HEK293 (cell line): ENCODE measurements around the gene RUNX1.

Source experiments
- CTCF ChIA-PET: fragments of 350-600 bp; formaldehyde crosslinking; extraction: SDS; loops from one replicate; lab custom pipeline; 2021; ENCODE audit warnings: antibody characterized with exemption; lab: Yijun Ruan, JAX
- POLR2A ChIA-PET: fragments of 300-600 bp; formaldehyde crosslinking; extraction: SDS; loops from one replicate; lab custom pipeline; 2020; ENCODE audit warnings: antibody characterized with exemption, inconsistent platforms; lab: Yijun Ruan, JAX
- H3K27ac ChIP-seq: fragments of 200-500 bp; sonication (Bioruptor generic); 2 replicates; pipeline ENCODE4 v1.5.1; 2014; ENCODE audit warnings: low read depth, low read length, control low read depth, inconsistent platforms; ENCODE audit errors: extremely low read depth
- H3K36me3 ChIP-seq, 2 experiments: fragments of 200-500 bp in 1 of 2; sonication (Bioruptor generic) in 1 of 2; 1 replicate in 1 of 2; 2 replicates in 1 of 2; pipeline ENCODE4 v1.5.1; 2014 to 2017; ENCODE audit warnings: inconsistent platforms in 2 of 2, low read length in 2 of 2; ENCODE audit not compliant: control insufficient read depth in 2 of 2, insufficient read depth in 1 of 2
- H3K4me1 ChIP-seq: fragments of 200-500 bp; sonication (Bioruptor generic); 2 replicates; pipeline ENCODE4 v1.5.1; 2014; ENCODE audit warnings: mild to moderate bottlenecking, low read length, inconsistent platforms; ENCODE audit not compliant: control insufficient read depth, insufficient read depth
- H3K4me3 ChIP-seq: 2 replicates; pipeline ENCODE4 v1.5.1; 2011; ENCODE audit warnings: low read depth, mild to moderate bottlenecking, control low read depth, low read length, moderate library complexity
- H3K9me3 ChIP-seq: fragments of 200-500 bp; sonication (Bioruptor generic); 2 replicates; pipeline ENCODE4 v1.5.1; 2014; ENCODE audit warnings: low read depth, low read length, inconsistent platforms; ENCODE audit not compliant: control insufficient read depth, insufficient read depth
- GLIS1 ChIP-seq: fragments of 450-650 bp; formaldehyde crosslinking; IDR thresholded peaks from 2 replicates; pipeline ENCODE4 v1.5.1; 2016; ENCODE audit warnings: missing biosample characterization, missing genetic modification characterization
- HOXD13 ChIP-seq: sonication (generic); formaldehyde crosslinking; IDR thresholded peaks from 2 replicates; pipeline ENCODE4 v1.8.0; 2022; ENCODE audit warnings: missing genetic modification reagents, borderline replicate concordance
- KLF16 ChIP-seq: fragments of 450-650 bp; formaldehyde crosslinking; IDR thresholded peaks from 2 replicates; pipeline ENCODE4 v1.5.1; 2017; ENCODE audit warnings: missing biosample characterization, missing genetic modification characterization
- KLF7 ChIP-seq: fragments of 450-650 bp; formaldehyde crosslinking; IDR thresholded peaks from 2 replicates; pipeline ENCODE4 v1.5.1; 2016; ENCODE audit warnings: missing biosample characterization, missing genetic modification characterization, borderline replicate concordance
- PATZ1 ChIP-seq: fragments of 450-650 bp; formaldehyde crosslinking; IDR thresholded peaks from 2 replicates; pipeline ENCODE4 v1.5.1; 2016; ENCODE audit warnings: missing biosample characterization, missing genetic modification characterization
- PRDM2 ChIP-seq: fragments of 450-650 bp; formaldehyde crosslinking; IDR thresholded peaks from 2 replicates; pipeline ENCODE4 v1.5.1; 2016; ENCODE audit warnings: missing biosample characterization, missing genetic modification characterization, borderline replicate concordance
- SCRT1 ChIP-seq: fragments of 450-650 bp; formaldehyde crosslinking; IDR thresholded peaks from 2 replicates; pipeline ENCODE4 v1.5.1; 2016; ENCODE audit warnings: missing biosample characterization, missing genetic modification characterization, borderline replicate concordance
- ZBTB44 ChIP-seq: fragments of 450-650 bp; IDR thresholded peaks from 2 replicates; pipeline ENCODE4 v1.5.1; 2018; ENCODE audit warnings: missing biosample characterization, mild to moderate bottlenecking, missing genetic modification characterization
- ZEB2 ChIP-seq: fragments of 450-650 bp; formaldehyde crosslinking; IDR thresholded peaks from 2 replicates; pipeline ENCODE4 v1.5.1; 2016; ENCODE audit warnings: missing biosample characterization, missing genetic modification characterization
- ZFP3 ChIP-seq: fragments of 450-650 bp; formaldehyde crosslinking; IDR thresholded peaks from 2 replicates; pipeline ENCODE4 v1.5.1; 2016; ENCODE audit warnings: low read depth, missing biosample characterization, missing genetic modification characterization
- ZNF174 ChIP-seq: fragments of 450-650 bp; formaldehyde crosslinking; IDR thresholded peaks from 2 replicates; pipeline ENCODE4 v1.5.0; 2017; ENCODE audit warnings: missing biosample characterization, mild to moderate bottlenecking, missing genetic modification characterization
- ZNF214 ChIP-seq: fragments of 450-650 bp; formaldehyde crosslinking; IDR thresholded peaks from 2 replicates; pipeline ENCODE4 v1.5.1; 2017; ENCODE audit warnings: missing biosample characterization, mild to moderate bottlenecking, missing genetic modification characterization, borderline replicate concordance
- ZNF302 ChIP-seq: fragments of 450-650 bp; formaldehyde crosslinking; IDR thresholded peaks from 2 replicates; pipeline ENCODE4 v1.5.1; 2016; ENCODE audit warnings: missing biosample characterization, missing genetic modification characterization, low read depth
- ZNF324 ChIP-seq: fragments of 450-650 bp; formaldehyde crosslinking; IDR thresholded peaks from 2 replicates; pipeline ENCODE4 v1.5.1; 2016; ENCODE audit warnings: missing biosample characterization, missing genetic modification characterization
- ZNF404 ChIP-seq: fragments of 450-650 bp; formaldehyde crosslinking; IDR thresholded peaks from 2 replicates; pipeline ENCODE4 v1.5.1; 2017; ENCODE audit warnings: missing biosample characterization, missing genetic modification characterization
- ZNF555 ChIP-seq: fragments of 450-650 bp; formaldehyde crosslinking; conservative IDR thresholded peaks from 2 replicates; pipeline ENCODE4 v1.5.1; 2017; ENCODE audit warnings: missing biosample characterization, mild to moderate bottlenecking, missing genetic modification characterization, inconsistent platforms
- ZNF571 ChIP-seq: fragments of 450-650 bp; formaldehyde crosslinking; IDR thresholded peaks from 2 replicates; pipeline ENCODE4 v1.5.0; 2017; ENCODE audit warnings: missing biosample characterization, missing genetic modification characterization
- ZSCAN16 ChIP-seq: fragments of 450-650 bp; formaldehyde crosslinking; IDR thresholded peaks from 2 replicates; pipeline ENCODE4 v1.5.1; 2016; ENCODE audit warnings: missing biosample characterization, missing genetic modification characterization
- ZSCAN5A ChIP-seq: fragments of 450-650 bp; formaldehyde crosslinking; IDR thresholded peaks from 2 replicates; pipeline ENCODE4 v1.5.1; 2016; ENCODE audit warnings: missing biosample characterization, missing genetic modification characterization
- TF ChIP-seq, protein P1 (sequence below): fragments of 450-650 bp; formaldehyde crosslinking; IDR thresholded peaks from 2 replicates; pipeline ENCODE4 v1.5.0; 2017; ENCODE audit warnings: missing biosample characterization, missing genetic modification characterization, borderline replicate concordance

Gene RUNX1

GRCh38 chr21:34971656-34972055, 77.4 kb downstream of the RUNX1 start:
- TF ChIP-seq ZSCAN16 (tag by site-specific recombination) (no peak), ZNF324 (no peak), ZNF404 (tag by site-specific recombination) (no peak), ZFP3 (tag by site-specific recombination) (no peak), GLIS1 (no peak), KLF16 (no peak), ZNF555 (tag by site-specific recombination) (no peak), ZBTB44 (tag by site-specific recombination) (no peak), KLF7 (tag by site-specific recombination) (no peak)
- TF ChIP-seq, protein P1, sequence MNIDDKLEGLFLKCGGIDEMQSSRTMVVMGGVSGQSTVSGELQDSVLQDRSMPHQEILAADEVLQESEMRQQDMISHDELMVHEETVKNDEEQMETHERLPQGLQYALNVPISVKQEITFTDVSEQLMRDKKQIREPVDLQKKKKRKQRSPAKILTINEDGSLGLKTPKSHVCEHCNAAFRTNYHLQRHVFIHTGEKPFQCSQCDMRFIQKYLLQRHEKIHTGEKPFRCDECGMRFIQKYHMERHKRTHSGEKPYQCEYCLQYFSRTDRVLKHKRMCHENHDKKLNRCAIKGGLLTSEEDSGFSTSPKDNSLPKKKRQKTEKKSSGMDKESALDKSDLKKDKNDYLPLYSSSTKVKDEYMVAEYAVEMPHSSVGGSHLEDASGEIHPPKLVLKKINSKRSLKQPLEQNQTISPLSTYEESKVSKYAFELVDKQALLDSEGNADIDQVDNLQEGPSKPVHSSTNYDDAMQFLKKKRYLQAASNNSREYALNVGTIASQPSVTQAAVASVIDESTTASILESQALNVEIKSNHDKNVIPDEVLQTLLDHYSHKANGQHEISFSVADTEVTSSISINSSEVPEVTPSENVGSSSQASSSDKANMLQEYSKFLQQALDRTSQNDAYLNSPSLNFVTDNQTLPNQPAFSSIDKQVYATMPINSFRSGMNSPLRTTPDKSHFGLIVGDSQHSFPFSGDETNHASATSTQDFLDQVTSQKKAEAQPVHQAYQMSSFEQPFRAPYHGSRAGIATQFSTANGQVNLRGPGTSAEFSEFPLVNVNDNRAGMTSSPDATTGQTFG: no peak
- H3K4me3 ChIP-seq: no peak overlapping the region
- ChIA-PET POLR2A (interaction anchor here (1.1 kb wide), 1 partner anchor 25 kb away, joined by 3 read pairs; no protein-coding TSS in a partner anchor), CTCF (no interaction called here)
- no peaks in the 10 kb centered on the region for H3K4me1 ChIP-seq
- no peak overlapping the region for H3K27ac ChIP-seq
- no peaks in the 10 kb centered on the region for H3K9me3 ChIP-seq
- no peaks in the 10 kb centered on the region for H3K36me3 ChIP-seq

- no peaks in the 10 kb centered on the region for H3K4me1 ChIP-seq
- TF ChIP-seq ZEB2 (tag by site-specific recombination) (no peak), ZNF174 (tag by site-specific recombination) (no peak), SCRT1 (no peak), HOXD13 (CRISPR knock-in tag) (no peak)
- TF ChIP-seq, all 188 proteins: peak for 0
- Histone ChIP-seq H3K36me3 (no peaks in the 10 kb centered on the region), H3K4me3 (no peak overlapping the region), H3K9me3 (no peaks in the 10 kb centered on the region), H3K27ac (no peak overlapping the region)
- CTCF ChIA-PET: no interaction called here
- POLR2A ChIA-PET: no interaction called here
These were observed 78.5 kb downstream of the RUNX1 start for GRCh38 chr21:34970566-34970965.

- Histone ChIP-seq H3K36me3 (no peaks in the 10 kb centered on the region), H3K9me3 (no peaks in the 10 kb centered on the region), H3K4me3 (no peak overlapping the region), H3K4me1 (no peaks in the 10 kb centered on the region), H3K27ac (no peak overlapping the region)
- ChIA-PET CTCF (no interaction called here), POLR2A (no interaction called here)
- TF ChIP-seq ZNF214 (no peak), PATZ1 (tag by site-specific recombination) (no peak), ZNF571 (tag by site-specific recombination) (no peak), ZNF404 (tag by site-specific recombination) (no peak), ZSCAN5A (tag by site-specific recombination) (no peak), PRDM2 (no peak), ZNF302 (tag by site-specific recombination) (no peak)
These were observed 79.0 kb downstream of the RUNX1 start for GRCh38 chr21:34970167-34970500.
